PC-9 (cell line): Measurements from ENCODE around the gene VAV2. TPM values are rescaled to one million over a fixed set of nuclear protein-coding genes. Genes with fewer than 3 reads are reported as not detected.

ENCODE experiments used
- BruUV-seq: library from RNA; stranded (reverse); fragments of 400-500 nt; replicated peaks from 2 replicates; lab custom pipeline; 2021; lab: Mats Ljungman, UMichigan
- CTCF ChIA-PET: fragments of 300-600 bp; sonication (Branson Sonifier 250); formaldehyde crosslinking; loops from one replicate; lab custom pipeline; 2022; ENCODE audit warnings: antibody characterized with exemption; lab: Charles Lee
- POLR2A ChIA-PET: fragments of 300-600 bp; sonication (Branson Sonifier 250); formaldehyde crosslinking; loops from one replicate; lab custom pipeline; 2022; ENCODE audit warnings: antibody characterized with exemption; ENCODE audit not compliant: unreplicated experiment; lab: Charles Lee
- DNase-seq, 2 experiments: peaks; one replicate each; pipeline versions ENCODE4 v3.0.0 to v3.0.0-alpha.2; 2015 to 2022; ENCODE audit warnings: mixed read lengths in 1 of 2
- H2AFZ ChIP-seq: fragments of 200-600 bp; sonication (generic); 2 replicates; pipeline ENCODE4 v1.8.1; 2017; ENCODE audit warnings: antibody characterized with exemption
- H3F3A ChIP-seq: fragments of 200-600 bp; sonication (generic); 2 replicates; pipeline ENCODE4 v1.8.1; 2017; ENCODE audit warnings: antibody characterized with exemption, mild to moderate bottlenecking, low read depth; ENCODE audit not compliant: insufficient read depth
- H3K27ac ChIP-seq: fragments of 200-600 bp; sonication (generic); 2 replicates; pipeline ENCODE4 v1.6.1; 2016; ENCODE audit warnings: mixed run types
- H3K27me3 ChIP-seq: fragments of 200-600 bp; sonication (generic); 2 replicates; pipeline ENCODE4 v1.6.1; 2016; ENCODE audit warnings: low read depth, mixed run types; ENCODE audit not compliant: insufficient read depth
- H3K36me3 ChIP-seq: fragments of 200-600 bp; sonication (generic); 2 replicates; pipeline ENCODE4 v1.6.1; 2016; ENCODE audit warnings: low read depth, mixed run types
- H3K4me1 ChIP-seq: fragments of 200-600 bp; sonication (generic); replicated peaks from 2 replicates; pipeline ENCODE4 v1.6.1; 2016; ENCODE audit warnings: mixed run types; ENCODE audit not compliant: insufficient read depth
- H3K4me2 ChIP-seq: fragments of 200-600 bp; sonication (generic); 2 replicates; pipeline ENCODE4 v1.6.1; 2017; ENCODE audit warnings: mixed run types
- H3K4me3 ChIP-seq: fragments of 200-600 bp; sonication (generic); 2 replicates; pipeline ENCODE4 v1.6.1; 2016; ENCODE audit warnings: mixed run types
- H3K79me2 ChIP-seq: fragments of 200-600 bp; sonication (generic); 2 replicates; pipeline ENCODE4 v1.6.1; 2017; ENCODE audit warnings: low read depth, mixed run types
- H3K9me2 ChIP-seq: fragments of 200-600 bp; sonication (generic); 2 replicates; pipeline ENCODE4 v1.8.1; 2017; ENCODE audit warnings: mild to moderate bottlenecking; ENCODE audit not compliant: insufficient read depth
- H3K9me3 ChIP-seq: fragments of 200-600 bp; sonication (generic); 2 replicates; pipeline ENCODE4 v1.8.1; 2016; ENCODE audit warnings: low read depth; ENCODE audit not compliant: insufficient read depth
- H4K20me1 ChIP-seq: fragments of 200-600 bp; sonication (generic); 2 replicates; pipeline ENCODE4 v1.8.1; 2017; ENCODE audit not compliant: insufficient read depth
- CTCF ChIP-seq: fragments of 200-600 bp; sonication (generic); conservative IDR thresholded peaks from 2 replicates; pipeline ENCODE4 v1.6.1; 2017; ENCODE audit warnings: mixed run types, antibody characterized with exemption, mild to moderate bottlenecking, moderate library complexity
- EZH2 ChIP-seq: fragments of 200-600 bp; sonication (generic); IDR thresholded peaks from 2 replicates; pipeline ENCODE4 v1.8.0; 2017; ENCODE audit warnings: antibody characterized with exemption, low read depth
- intact Hi-C: fragments of 100-400 bp; cut with micrococcal nuclease; formaldehyde crosslinking; loops from one replicate; pipeline ENCODE4 v1.10.0; 2022; ENCODE audit not compliant: unreplicated experiment
- total RNA-seq: library from RNA; stranded (reverse); gene quantifications from 2 replicates; pipeline ENCODE4 v1.2.3, GENCODE V29; 2021

VAV2 gene
- total RNA-seq, 1 experiment from 2014 or later, result 36.5 TPM

GRCh38 chr9:133948561-133949485 lies 43.3 kb downstream of the VAV2 start:
- ChIA-PET POLR2A (interaction anchor here (0.6 kb wide), 1 partner anchor 164 kb away, joined by 3 read pairs; no protein-coding TSS in a partner anchor), CTCF (interaction anchor here (0.6 kb wide), 1 partner anchor 75 kb away, joined by 3 read pairs; no protein-coding TSS in a partner anchor)
- H3K79me2 ChIP-seq, result no peaks in the 10 kb centered on the region

GRCh38 chr9:133948131-133948530 lies 44.0 kb downstream of the VAV2 start:
- H3K36me3 ChIP-seq, result no peaks in the 10 kb centered on the region
- H2AFZ ChIP-seq, result no peak overlapping the region
- TF ChIP-seq EZH2 (no peak), CTCF (no peak)
- H3K4me1 ChIP-seq, result no peaks in the 10 kb centered on the region
- BruUV-seq, result no TSS peak
- H3K27ac ChIP-seq, result no peak overlapping the region
- CTCF ChIA-PET, result interaction anchor here (0.6 kb wide), 1 partner anchor 74 kb away, joined by 3 read pairs; no protein-coding TSS in a partner anchor
- no peaks in the 10 kb centered on the region for H3K9me2 ChIP-seq
- H3K27me3 ChIP-seq, result no peaks in the 10 kb centered on the region
- no peaks in the 10 kb centered on the region for H3F3A ChIP-seq
- no peak overlapping the region for H3K4me3 ChIP-seq
- no peaks in the 10 kb centered on the region for H3K79me2 ChIP-seq
- H3K9me3 ChIP-seq, result no peaks in the 10 kb centered on the region
- intact Hi-C loops, result no loop called here
- POLR2A ChIA-PET, result interaction anchor here (0.6 kb wide), 2 partner anchors 23 to 163 kb away, joined by 3 to 5 read pairs; no protein-coding TSS in a partner anchor
- DNase-seq, result no peak
- H4K20me1 ChIP-seq, result peaks cover 53% of the 10 kb centered on the region
- H3K4me2 ChIP-seq, result no peak overlapping the region

More at GRCh38 chr9:133948561-133949485, 43.3 kb downstream of the VAV2 start:
- Histone ChIP-seq H3F3A (no peaks in the 10 kb centered on the region), H3K9me3 (no peaks in the 10 kb centered on the region), H3K4me3 (no peak overlapping the region), H3K27me3 (no peaks in the 10 kb centered on the region), H3K4me1 (no peaks in the 10 kb centered on the region), H4K20me1 (peaks cover 55% of the 10 kb centered on the region), H3K4me2 (no peak overlapping the region), H3K27ac (no peak overlapping the region), H3K9me2 (no peaks in the 10 kb centered on the region), H3K36me3 (no peaks in the 10 kb centered on the region), H2AFZ (no peak overlapping the region)
- DNase-seq, result no peak
- intact Hi-C loops, result no loop called here
- BruUV-seq, result no TSS peak
- TF ChIP-seq EZH2 (no peak), CTCF (no peak)

GRCh38 chr9:133946840-133947486 lies 45.2 kb downstream of the VAV2 start:
- intact Hi-C loops, result no loop called here
- BruUV-seq, result no TSS peak
- CTCF ChIA-PET, result interaction anchor here (0.8 kb wide), 1 partner anchor 46 kb away, joined by 3 read pairs; no protein-coding TSS in a partner anchor
- H3K27me3 ChIP-seq, result no peaks in the 10 kb centered on the region
- POLR2A ChIA-PET, result no interaction called here
- no peaks in the 10 kb centered on the region for H3F3A ChIP-seq
- H3K36me3 ChIP-seq, result no peaks in the 10 kb centered on the region
- no peak overlapping the region for H2AFZ ChIP-seq
- H4K20me1 ChIP-seq, result peaks cover 58% of the 10 kb centered on the region
- no peaks in the 10 kb centered on the region for H3K9me2 ChIP-seq
- no peaks in the 10 kb centered on the region for H3K4me1 ChIP-seq
- H3K27ac ChIP-seq, result no peak overlapping the region
- no peaks in the 10 kb centered on the region for H3K79me2 ChIP-seq
- H3K4me3 ChIP-seq, result no peak overlapping the region
- no peak for TF ChIP-seq EZH2
- DNase-seq, result no peak
- H3K9me3 ChIP-seq, result no peaks in the 10 kb centered on the region
- H3K4me2 ChIP-seq, result no peak overlapping the region
